Measurements from ENCODE around the gene IGSF6.

Gene IGSF6

DNA sequence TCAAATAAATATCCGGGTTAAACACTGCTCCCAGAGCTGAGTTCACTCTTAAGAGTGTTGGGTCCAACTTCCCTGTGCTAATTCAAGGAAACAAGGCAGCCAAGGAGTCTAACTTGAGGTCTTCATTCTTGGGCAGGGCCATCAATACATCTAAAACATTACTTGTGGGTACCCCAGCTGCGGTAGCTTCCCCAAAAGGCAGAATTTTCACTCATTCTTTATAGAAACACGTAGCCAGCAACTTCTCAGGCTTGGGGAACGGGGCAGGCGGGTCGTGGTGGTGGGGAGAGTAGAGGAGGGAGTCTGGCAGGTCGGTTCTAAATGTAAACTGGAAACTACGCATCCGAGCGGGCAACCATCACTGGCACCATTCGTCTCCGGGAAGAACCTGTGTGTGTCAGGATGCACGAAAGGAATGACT lies 53.7 kb downstream of the IGSF6 start:
- DNase-seq: peak; percentile 53

DNA sequence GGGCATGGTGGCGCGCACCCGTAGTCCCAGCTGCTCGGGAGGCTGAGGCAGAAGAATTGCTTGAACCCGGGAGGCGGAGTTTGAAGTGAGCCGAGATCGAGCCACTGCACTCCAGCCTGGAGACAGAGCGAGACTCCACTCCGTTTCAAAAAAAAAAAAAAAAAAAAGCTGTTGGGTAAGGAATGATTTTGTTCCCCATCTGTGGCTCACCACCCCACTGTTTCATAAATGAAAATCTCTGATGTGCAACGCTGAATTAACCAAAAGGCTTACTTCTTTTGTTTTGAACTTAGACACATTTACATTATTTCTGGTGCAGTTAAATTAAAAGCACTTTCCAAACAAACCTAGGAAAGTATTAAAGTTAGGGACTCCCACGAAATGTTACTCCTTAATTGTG lies 54.2 kb downstream of the IGSF6 start:
- no peak for DNase-seq

DNA sequence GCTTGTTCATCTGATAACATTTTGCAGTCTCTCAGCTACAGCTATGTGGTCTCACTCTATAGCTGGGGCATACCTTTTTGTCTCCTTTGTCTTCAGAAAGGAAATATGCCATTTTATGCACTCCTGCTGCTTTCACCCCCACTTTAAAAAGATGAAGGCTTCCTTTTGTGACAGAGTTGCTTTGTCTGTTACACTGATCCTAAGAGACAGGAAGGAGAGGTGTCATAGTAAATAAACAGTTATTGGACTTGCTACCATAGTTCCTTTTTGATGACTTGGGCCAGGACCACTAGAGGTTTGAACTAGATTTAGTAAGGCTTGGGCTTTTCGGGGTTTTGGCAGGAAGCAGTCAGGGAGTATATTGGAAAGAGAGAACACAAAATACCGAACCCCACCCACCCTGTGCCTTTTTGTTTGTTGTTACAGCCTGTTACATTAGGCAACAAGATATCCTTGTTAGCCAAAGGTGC lies 54.8 kb downstream of the IGSF6 start:
- no peak for DNase-seq

- DNase-seq: no peak
These were observed 58.7 kb downstream of the IGSF6 start for GRCh38 chr16:21593530-21594289.

GRCh38 chr16:21592191-21592590 lies 60.2 kb downstream of the IGSF6 start:
- no peak for DNase-seq

DNA sequence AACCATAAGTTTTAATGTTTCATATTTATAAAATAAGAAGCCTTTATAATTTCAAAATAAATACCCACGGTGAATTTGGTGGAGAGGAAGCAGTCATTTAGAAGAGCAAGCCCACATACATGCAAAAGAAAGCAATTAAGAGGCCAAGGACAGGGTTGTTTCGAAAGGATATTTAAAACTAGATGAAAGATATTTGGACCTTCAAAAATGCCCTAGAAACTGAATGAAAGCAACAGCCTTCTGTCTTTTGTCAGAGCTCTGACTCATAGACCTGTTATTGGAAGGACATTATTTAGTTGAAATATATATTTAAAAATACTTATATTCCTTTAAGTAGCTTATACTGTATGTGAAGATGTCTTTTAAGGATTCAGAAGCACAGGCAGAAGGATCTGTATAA lies 61.6 kb downstream of the IGSF6 start:
- DNase-seq: peak; percentile 87

DNA sequence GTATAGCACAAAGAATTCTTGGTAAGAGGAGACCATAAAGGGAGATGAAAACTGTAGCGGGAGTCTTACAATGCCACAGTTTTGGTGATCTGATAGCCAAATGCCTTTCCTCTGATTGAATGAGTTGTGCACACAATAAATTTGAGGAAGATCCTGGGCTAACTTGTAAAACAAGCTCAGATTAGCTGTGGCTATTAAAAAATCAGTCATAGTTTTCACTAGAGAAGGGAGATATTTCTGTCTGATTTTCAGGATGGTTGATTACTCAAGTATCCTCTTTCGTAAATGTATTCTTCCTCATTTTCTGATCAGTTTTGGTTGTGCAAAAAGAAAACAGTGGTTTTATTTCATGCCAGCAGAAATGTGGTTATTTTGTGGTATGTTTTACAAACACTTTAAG lies 62.1 kb downstream of the IGSF6 start:
- peak; percentile 95 for DNase-seq

GRCh38 chr16:21589551-21589950 lies 62.9 kb downstream of the IGSF6 start:
- DNase-seq: no peak
